Measurements from ENCODE around the gene QTRT2.

The QTRT2 gene

GRCh38 chr3:114127517-114127916 is 71.0 kb downstream of the QTRT2 start:
- no peak for DNase-seq

- DNase-seq, result no peak
Measured at GRCh38 chr3:114128231-114128630, 71.7 kb downstream of the QTRT2 start.

GRCh38 chr3:114128826-114129225 is 72.3 kb downstream of the QTRT2 start:
- DNase-seq, result no peak

- no peak for DNase-seq
Measured at GRCh38 chr3:114132500-114132899, 76.0 kb downstream of the QTRT2 start.

GRCh38 chr3:114133947-114134346 is 77.4 kb downstream of the QTRT2 start:
- no peak for DNase-seq

Measured in NCI-H2081 treated with DMSO at 0.1 percent for 48 hours (cell line).